Measurements from ENCODE around the gene PSD2.

GRCh38 chr5:139829471-139829870 lies 33.9 kb downstream of the PSD2 start:
- no peak for TF ChIP-seq CTCF (conservative IDR thresholded peaks at IDR 0.05; ENCODE audit: low read depth, low read length)
- TF ChIP-seq EZH2 (IDR thresholded peaks at IDR 0.05; ENCODE audit: low read length, unreplicated experiment) = no peak
